ENCODE measurements around the gene PSMB7.

Gene PSMB7

GRCh38 chr9:124323904-124324303, 91.3 kb downstream of the PSMB7 start:
- Histone ChIP-seq H3K27ac (ENCODE audit: low read depth, low read length, severe bottlenecking) (no peak overlapping the region), H3K9me3 (ENCODE audit: control insufficient read depth, low read length) (no peaks in the 10 kb centered on the region), H3K36me3 (ENCODE audit: control insufficient read depth, insufficient read depth, low read length) (peaks cover 59% of the 10 kb centered on the region), H3K4me1 (ENCODE audit: control insufficient read depth, insufficient read depth, low read length, poor library complexity, severe bottlenecking) (no peaks in the 10 kb centered on the region), H3K4me3 (ENCODE audit: extremely low read depth, insufficient read depth, low read length, poor library complexity, severe bottlenecking) (no peak overlapping the region)
- 87 to 88% methylated on average over 7 to 8 of the region's 10 CpGs for whole genome bisulfite sequencing, 2 experiments (ENCODE audit: insufficient coverage in 2 of 2)

GRCh38 chr9:124322618-124323432, 92.4 kb downstream of the PSMB7 start:
- H3K27ac ChIP-seq (ENCODE audit: low read depth, low read length, severe bottlenecking) = no peak overlapping the region
- no peaks in the 10 kb centered on the region for H3K4me1 ChIP-seq (ENCODE audit: control insufficient read depth, insufficient read depth, low read length, poor library complexity, severe bottlenecking)
- peaks cover 51% of the 10 kb centered on the region for H3K36me3 ChIP-seq (ENCODE audit: control insufficient read depth, insufficient read depth, low read length)
- 94 to 96% methylated on average over 13 to 18 of the region's 18 CpGs for WGBS, 2 experiments (ENCODE audit: insufficient coverage in 2 of 2)
- no peaks in the 10 kb centered on the region for H3K9me3 ChIP-seq (ENCODE audit: control insufficient read depth, low read length)
- no peak overlapping the region for H3K4me3 ChIP-seq (ENCODE audit: extremely low read depth, insufficient read depth, low read length, poor library complexity, severe bottlenecking)

- H3K4me3 ChIP-seq (ENCODE audit: extremely low read depth, insufficient read depth, low read length, poor library complexity, severe bottlenecking) = no peak overlapping the region
- 81 to 83% methylated on average over 3 of the region's 4 CpGs for WGBS, 2 experiments (ENCODE audit: insufficient coverage in 2 of 2)
- no peaks in the 10 kb centered on the region for H3K4me1 ChIP-seq (ENCODE audit: control insufficient read depth, insufficient read depth, low read length, poor library complexity, severe bottlenecking)
- H3K36me3 ChIP-seq (ENCODE audit: control insufficient read depth, insufficient read depth, low read length) = peaks cover 49% of the 10 kb centered on the region
- H3K27ac ChIP-seq (ENCODE audit: low read depth, low read length, severe bottlenecking) = no peak overlapping the region
- H3K9me3 ChIP-seq (ENCODE audit: control insufficient read depth, low read length) = no peaks in the 10 kb centered on the region
Observed at GRCh38 chr9:124321935-124322334, 93.3 kb downstream of the PSMB7 start.

- Histone ChIP-seq H3K9me3 (ENCODE audit: control insufficient read depth, low read length) (no peaks in the 10 kb centered on the region), H3K36me3 (ENCODE audit: control insufficient read depth, insufficient read depth, low read length) (peaks cover 49% of the 10 kb centered on the region), H3K4me1 (ENCODE audit: control insufficient read depth, insufficient read depth, low read length, poor library complexity, severe bottlenecking) (no peaks in the 10 kb centered on the region), H3K4me3 (ENCODE audit: extremely low read depth, insufficient read depth, low read length, poor library complexity, severe bottlenecking) (no peak overlapping the region), H3K27ac (ENCODE audit: low read depth, low read length, severe bottlenecking) (no peak overlapping the region)
- WGBS, 2 experiments (ENCODE audit: insufficient coverage in 2 of 2) = 93 to 96% methylated on average over 12 of the region's 12 CpGs
Observed at GRCh38 chr9:124321416-124321815, 93.8 kb downstream of the PSMB7 start.

DNA sequence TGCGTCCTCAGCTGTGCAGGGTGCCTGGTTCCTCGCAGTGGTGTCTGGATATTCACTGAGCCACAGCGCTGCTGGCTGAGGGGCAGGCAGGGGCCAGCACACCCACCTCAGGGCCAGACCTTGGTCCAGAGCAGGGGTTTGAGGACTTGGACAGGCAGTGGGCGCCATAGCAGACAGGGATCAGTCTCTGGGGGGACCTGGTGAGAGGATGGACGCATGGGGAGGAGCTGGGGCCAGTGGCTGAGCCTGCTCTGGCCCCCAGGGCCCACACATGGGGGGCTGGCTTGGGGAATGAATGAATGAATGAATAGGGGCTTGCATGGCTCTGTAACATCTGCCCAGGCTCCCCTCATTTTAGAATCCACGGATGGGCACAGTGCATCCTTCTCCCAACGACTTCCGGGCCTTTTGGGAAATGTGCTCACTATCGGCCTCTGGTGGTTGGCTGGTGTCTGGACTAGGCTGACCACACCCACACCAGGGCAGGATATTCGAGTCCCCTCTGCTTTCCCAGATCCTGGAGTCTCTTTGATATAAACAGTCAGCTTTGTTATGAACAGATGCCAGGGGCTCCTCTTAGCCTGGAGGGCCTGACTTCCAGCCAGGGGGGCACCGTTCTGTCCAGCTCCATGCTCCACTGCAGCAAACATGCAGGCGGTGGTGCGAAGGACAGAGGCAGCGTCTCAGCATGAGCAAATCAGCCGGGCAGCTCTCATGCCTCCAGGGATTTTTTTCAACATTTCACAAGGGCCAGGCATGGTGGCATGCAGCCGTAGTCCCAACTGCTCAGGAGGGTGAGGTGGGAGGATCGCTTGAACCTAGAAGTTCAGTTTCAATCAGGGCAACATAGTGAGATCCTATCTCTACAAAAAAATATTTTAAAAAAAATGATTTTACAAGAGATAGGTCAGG, 94.9 kb downstream of the PSMB7 start:
- 58 to 66% methylated on average over 14 of the region's 17 CpGs for WGBS, 2 experiments (ENCODE audit: insufficient coverage in 2 of 2)
- Histone ChIP-seq H3K27ac (ENCODE audit: low read depth, low read length, severe bottlenecking) (no peak overlapping the region), H3K4me1 (ENCODE audit: control insufficient read depth, insufficient read depth, low read length, poor library complexity, severe bottlenecking) (no peaks in the 10 kb centered on the region), H3K36me3 (ENCODE audit: control insufficient read depth, insufficient read depth, low read length) (peaks cover 58% of the 10 kb centered on the region), H3K9me3 (ENCODE audit: control insufficient read depth, low read length) (no peaks in the 10 kb centered on the region), H3K4me3 (ENCODE audit: extremely low read depth, insufficient read depth, low read length, poor library complexity, severe bottlenecking) (no peak overlapping the region)

- 92 to 97% methylated on average over 11 to 13 of the region's 16 CpGs for WGBS, 2 experiments (ENCODE audit: insufficient coverage in 2 of 2)
- Histone ChIP-seq H3K36me3 (ENCODE audit: control insufficient read depth, insufficient read depth, low read length) (peaks cover 53% of the 10 kb centered on the region), H3K4me1 (ENCODE audit: control insufficient read depth, insufficient read depth, low read length, poor library complexity, severe bottlenecking) (no peaks in the 10 kb centered on the region), H3K9me3 (ENCODE audit: control insufficient read depth, low read length) (no peaks in the 10 kb centered on the region), H3K4me3 (ENCODE audit: extremely low read depth, insufficient read depth, low read length, poor library complexity, severe bottlenecking) (no peak overlapping the region), H3K27ac (ENCODE audit: low read depth, low read length, severe bottlenecking) (no peak overlapping the region)
Observed at GRCh38 chr9:124315882-124316281, 99.4 kb downstream of the PSMB7 start.

DNA sequence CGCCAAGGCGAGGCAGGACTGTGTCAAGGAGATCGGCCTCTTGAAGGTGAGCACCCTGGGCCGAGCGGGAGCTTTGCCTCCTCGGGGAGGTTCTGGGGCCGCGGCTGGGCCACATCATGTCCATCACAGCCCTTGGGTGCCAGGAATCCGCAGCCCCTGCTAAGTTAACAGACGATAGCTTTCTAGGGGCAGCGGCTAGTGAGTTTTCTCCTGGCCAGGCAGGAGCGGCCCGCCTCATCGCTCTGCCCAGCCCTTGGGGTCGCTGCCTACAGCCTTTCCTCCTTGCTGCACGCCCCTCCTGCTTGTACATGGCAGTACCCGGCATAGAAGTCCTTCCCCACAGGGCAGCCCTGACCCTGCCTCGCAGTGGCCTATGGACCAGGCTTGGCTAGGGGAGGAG, 101.3 kb downstream of the PSMB7 start:
- no peak overlapping the region for H3K27ac ChIP-seq (ENCODE audit: low read depth, low read length, severe bottlenecking)
- H3K4me1 ChIP-seq (ENCODE audit: control insufficient read depth, insufficient read depth, low read length, poor library complexity, severe bottlenecking) = peaks cover 10% of the 10 kb centered on the region
- no peaks in the 10 kb centered on the region for H3K9me3 ChIP-seq (ENCODE audit: control insufficient read depth, low read length)
- H3K4me3 ChIP-seq (ENCODE audit: extremely low read depth, insufficient read depth, low read length, poor library complexity, severe bottlenecking) = no peak overlapping the region
- 95 to 99% methylated on average over 16 to 17 of the region's 18 CpGs for WGBS, 2 experiments (ENCODE audit: insufficient coverage in 2 of 2)
- H3K36me3 ChIP-seq (ENCODE audit: control insufficient read depth, insufficient read depth, low read length) = peaks cover 58% of the 10 kb centered on the region

- H3K9me3 ChIP-seq (ENCODE audit: control insufficient read depth, low read length) = no peaks in the 10 kb centered on the region
- no peak overlapping the region for H3K27ac ChIP-seq (ENCODE audit: low read depth, low read length, severe bottlenecking)
- 89 to 90% methylated on average over 21 to 26 of the region's 27 CpGs for whole genome bisulfite sequencing, 2 experiments (ENCODE audit: insufficient coverage in 2 of 2)
- peaks cover 11% of the 10 kb centered on the region for H3K4me1 ChIP-seq (ENCODE audit: control insufficient read depth, insufficient read depth, low read length, poor library complexity, severe bottlenecking)
- H3K4me3 ChIP-seq (ENCODE audit: extremely low read depth, insufficient read depth, low read length, poor library complexity, severe bottlenecking) = no peak overlapping the region
- peaks cover 61% of the 10 kb centered on the region for H3K36me3 ChIP-seq (ENCODE audit: control insufficient read depth, insufficient read depth, low read length)
Observed at GRCh38 chr9:124312290-124313265, 102.7 kb downstream of the PSMB7 start.

GRCh38 chr9:124311283-124311682, 104.0 kb downstream of the PSMB7 start:
- H3K9me3 ChIP-seq (ENCODE audit: control insufficient read depth, low read length) = no peaks in the 10 kb centered on the region
- no peak overlapping the region for H3K4me3 ChIP-seq (ENCODE audit: extremely low read depth, insufficient read depth, low read length, poor library complexity, severe bottlenecking)
- no peak overlapping the region for H3K27ac ChIP-seq (ENCODE audit: low read depth, low read length, severe bottlenecking)
- WGBS, 2 experiments (ENCODE audit: insufficient coverage in 2 of 2) = 90 to 97% methylated on average over 5 of the region's 5 CpGs
- peaks cover 24% of the 10 kb centered on the region for H3K4me1 ChIP-seq (ENCODE audit: control insufficient read depth, insufficient read depth, low read length, poor library complexity, severe bottlenecking)
- peaks cover 50% of the 10 kb centered on the region for H3K36me3 ChIP-seq (ENCODE audit: control insufficient read depth, insufficient read depth, low read length)

- H3K27ac ChIP-seq (ENCODE audit: low read depth, low read length, severe bottlenecking) = peak overlapping the region; percentile 82
- no peaks in the 10 kb centered on the region for H3K9me3 ChIP-seq (ENCODE audit: control insufficient read depth, low read length)
- H3K4me3 ChIP-seq (ENCODE audit: extremely low read depth, insufficient read depth, low read length, poor library complexity, severe bottlenecking) = no peak overlapping the region
- H3K4me1 ChIP-seq (ENCODE audit: control insufficient read depth, insufficient read depth, low read length, poor library complexity, severe bottlenecking) = peaks cover 31% of the 10 kb centered on the region
- peaks cover 34% of the 10 kb centered on the region for H3K36me3 ChIP-seq (ENCODE audit: control insufficient read depth, insufficient read depth, low read length)
- 69 to 71% methylated on average over 9 to 15 of the region's 15 CpGs for WGBS, 2 experiments (ENCODE audit: insufficient coverage in 2 of 2)
Observed at GRCh38 chr9:124309667-124310084, 105.6 kb downstream of the PSMB7 start.
